ENCODE measurements around the gene FOXP1.

GRCh38 chr3:71039332-71039731 lies 544.2 kb downstream of the FOXP1 start:
- TF ChIP-seq CTCF (IDR thresholded peaks at IDR 0.05; ENCODE audit: low read depth, low read length), result no peak
- TF ChIP-seq EZH2phosphoT487 (IDR thresholded peaks at IDR 0.05; ENCODE audit: low read depth), result no peak

Measured in OCI-LY3 (cell line).